AML-193 (cell line): ENCODE data around the gene MYOF.
A peak's percentile ranks its signal among the peaks of the same experiment; 100 is the strongest.
"Not testable (repeated sequence)": the region's sequence is repeated elsewhere in the genome, so short reads cannot be mapped to it uniquely, and the experiment has no call there.

Source experiments
- DNase-seq, 2 experiments: peaks; one replicate each; lab custom pipeline; 2025; lab: John Stamatoyannopoulos, UW

MYOF gene

DNA sequence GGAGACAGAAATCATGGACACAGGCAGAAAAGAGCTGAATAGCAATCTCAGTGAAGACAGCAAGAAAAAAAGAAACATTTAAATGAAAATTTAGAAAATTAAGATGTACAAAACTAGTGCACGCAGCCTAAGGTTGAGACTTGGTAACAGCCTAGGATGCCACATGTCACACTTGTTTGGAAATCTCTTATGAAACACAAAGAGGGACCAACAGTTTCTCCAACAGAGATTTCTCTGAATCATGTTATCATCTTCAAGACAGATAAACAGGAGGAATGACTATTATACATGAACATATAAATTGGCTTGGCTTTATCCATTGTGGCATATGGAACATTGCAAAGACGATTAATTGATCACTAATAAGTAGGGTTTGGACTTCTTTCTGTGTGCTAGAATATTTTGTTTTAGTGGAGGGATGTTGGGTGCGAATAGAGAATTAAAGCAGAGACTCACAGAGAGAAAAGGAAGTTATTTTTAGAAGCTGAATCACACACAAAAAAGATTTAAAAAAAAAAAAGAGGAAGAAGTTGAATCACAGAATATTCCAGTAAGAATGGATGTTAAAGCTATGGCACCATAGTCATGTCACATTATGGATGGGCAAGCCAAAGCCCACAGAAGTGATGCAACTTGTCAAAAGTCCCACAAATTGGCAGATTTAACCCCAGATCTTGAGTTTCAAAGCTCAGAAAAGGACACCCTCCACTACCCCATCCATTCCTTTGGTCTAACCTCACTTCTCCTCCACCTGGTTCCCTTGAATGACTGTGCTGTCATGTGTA lies 91.6 kb downstream of the MYOF start:
- peak in 1 of 2 experiments; percentile 9 for DNase-seq

DNA sequence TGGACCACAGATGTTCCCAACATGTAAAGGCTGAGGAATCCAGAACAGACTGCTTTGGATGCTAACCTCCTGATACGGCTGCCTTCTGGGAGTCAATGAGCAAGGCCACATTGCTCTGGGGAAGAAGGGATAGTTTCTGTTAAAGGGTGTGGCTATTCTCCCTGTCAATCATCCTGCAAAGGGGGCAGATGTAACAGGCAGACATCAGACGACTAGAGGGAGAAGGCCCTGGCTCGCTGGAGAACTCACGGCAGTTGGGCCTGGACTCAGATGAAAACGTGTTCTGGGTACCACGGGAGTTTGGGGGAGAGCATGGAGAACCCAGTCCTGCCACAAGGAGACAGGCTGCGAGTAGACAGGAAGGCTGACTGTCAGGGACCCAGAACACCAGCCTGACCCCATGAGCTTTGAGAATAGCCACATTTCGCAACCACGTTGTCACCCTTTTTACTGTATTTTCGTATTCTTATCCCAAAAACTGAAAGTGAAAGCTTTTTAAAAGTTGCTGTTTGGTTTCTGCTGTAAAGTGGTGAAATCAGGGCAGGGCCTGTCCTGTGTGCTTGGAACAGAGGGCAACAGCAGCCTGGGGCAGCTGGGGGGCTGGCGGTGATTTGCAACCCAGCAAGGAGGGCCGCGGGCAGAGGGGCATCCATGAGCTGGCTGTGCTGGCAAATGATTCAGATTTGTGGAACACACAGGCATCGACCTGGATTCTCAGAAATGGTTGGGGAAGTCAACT lies 95.3 kb downstream of the MYOF start:
- no peak for DNase-seq

DNA sequence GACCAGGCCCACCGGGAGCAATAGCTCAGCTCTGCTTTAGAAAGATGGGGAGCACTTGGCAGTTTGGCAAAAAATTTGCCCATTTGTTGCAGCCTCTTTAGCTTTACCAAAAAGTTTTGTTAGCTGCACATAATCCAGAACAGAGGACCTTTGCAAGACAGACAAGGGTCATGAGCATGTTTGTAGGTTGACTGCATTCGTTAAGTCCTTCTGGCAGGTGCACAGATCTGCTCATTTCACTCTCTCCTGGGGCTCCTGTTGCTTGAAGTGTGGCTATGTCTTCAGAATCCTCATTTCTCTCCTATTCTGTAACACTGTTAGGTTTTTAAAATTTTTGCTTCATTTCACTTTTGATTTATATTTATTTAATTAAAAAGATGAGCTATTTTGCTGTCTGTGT lies 96.8 kb downstream of the MYOF start:
- no peak for DNase-seq

DNA sequence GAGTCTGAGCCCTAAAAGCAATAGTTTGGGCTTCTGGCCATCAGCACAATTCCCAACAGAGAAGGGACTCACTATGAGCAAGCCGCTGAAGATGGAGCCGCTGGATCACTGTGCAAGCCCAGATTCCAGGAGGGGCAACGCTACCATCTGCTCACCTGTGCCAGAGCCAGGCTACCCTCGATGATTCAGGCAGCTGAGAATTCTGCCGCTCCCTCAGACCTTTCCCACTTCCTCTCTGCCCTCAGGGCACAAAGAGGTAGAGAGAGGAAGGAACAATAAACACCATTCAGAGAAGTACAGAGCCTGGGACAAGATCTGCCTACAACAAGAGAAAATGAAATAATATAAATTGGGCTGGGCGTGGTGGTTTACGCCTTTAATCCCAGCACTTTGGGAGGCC lies 98.1 kb downstream of the MYOF start:
- no peak for DNase-seq

DNA sequence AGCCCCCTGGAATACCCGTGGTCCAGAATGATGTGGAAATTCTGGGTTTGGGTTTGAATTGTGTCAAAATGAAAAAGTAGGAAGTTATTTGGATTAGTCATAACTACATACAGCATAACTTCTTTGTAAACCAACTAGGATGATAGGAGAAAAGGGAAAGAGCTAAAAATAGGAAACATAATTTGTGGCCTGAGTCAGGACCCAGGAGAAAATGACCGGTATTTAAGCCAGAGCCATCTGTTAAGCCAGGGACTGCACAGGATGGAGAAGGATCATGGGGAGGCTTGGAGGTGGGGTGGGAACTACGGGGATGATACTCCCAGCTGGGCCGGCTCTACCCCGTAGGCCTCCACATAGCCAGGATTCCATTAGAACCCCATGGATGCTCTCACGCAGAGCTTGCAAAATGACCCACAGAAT lies 98.6 kb downstream of the MYOF start:
- no peak for DNase-seq

DNA sequence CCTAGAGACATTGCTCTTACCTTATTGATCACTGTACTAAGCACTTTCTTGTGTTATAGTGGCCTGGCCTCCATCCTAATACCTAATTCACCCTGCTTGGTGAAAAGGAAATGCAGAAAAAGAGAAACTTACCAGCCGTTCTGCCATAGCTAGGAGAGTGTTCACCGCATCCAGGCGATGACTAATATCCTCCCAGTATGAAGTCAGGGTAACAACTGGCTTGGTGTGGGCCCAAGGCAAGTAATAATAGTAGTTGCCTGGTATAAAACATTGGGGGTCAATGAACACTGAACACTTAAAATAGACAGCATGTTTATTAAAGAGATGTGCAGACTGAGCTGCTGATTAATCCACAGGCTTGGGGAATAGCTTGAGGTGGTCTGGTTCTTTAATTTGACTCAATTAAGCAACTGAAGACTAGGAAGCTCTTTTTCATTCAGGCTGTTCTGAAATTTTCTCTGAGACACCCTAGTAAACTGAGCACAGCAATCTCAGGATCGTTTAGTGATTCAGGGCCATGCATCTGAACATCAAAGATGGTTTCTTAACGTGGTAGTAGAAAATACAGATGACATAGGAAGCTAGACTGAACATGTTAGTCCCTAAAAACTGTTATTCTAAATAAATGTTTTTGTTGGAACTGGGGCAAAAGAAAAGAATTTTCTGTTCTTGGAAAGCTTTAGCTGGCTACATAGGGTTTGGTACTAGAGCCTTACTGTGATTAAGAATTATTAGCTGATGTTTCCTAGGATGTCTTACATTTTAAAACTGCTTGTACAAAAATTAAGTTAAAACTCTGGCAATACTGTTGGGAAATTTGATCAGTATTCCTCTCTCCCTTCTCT lies 102.2 kb downstream of the MYOF start:
- DNase-seq: no peak

DNA sequence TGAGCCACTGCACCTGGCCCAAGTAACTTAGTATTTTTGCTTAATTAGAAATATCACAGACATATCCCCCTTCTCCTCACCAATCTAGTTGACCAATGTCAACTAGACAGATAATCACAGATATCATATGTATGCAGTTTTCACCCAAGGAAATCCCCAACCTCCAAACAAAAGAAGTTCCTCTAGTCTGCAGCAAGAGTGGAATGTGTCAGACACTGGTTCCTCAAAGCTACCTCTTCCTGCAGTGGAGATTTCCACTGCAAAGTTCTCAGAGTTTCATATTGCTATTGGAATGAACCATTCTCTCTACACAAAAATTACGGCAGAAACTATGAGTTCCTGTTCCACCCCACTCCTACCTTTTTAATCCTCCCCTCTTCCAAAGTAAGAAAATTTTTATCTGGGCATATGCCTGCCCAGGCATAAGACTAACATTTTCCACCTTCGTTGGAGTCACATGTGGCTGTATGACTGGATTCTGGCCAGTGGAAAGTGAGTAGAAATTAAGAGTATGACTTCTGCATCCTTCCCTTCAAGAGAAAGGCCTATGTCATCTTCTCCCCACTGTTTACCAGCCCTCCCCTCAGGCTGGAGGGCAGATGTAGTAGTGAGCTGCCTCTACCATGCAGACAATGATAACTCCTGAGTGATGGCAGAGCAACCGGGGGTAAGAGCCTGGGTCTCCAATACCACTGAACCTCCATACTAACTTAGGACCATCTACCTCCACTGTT lies 103.0 kb downstream of the MYOF start:
- no peak for DNase-seq

DNA sequence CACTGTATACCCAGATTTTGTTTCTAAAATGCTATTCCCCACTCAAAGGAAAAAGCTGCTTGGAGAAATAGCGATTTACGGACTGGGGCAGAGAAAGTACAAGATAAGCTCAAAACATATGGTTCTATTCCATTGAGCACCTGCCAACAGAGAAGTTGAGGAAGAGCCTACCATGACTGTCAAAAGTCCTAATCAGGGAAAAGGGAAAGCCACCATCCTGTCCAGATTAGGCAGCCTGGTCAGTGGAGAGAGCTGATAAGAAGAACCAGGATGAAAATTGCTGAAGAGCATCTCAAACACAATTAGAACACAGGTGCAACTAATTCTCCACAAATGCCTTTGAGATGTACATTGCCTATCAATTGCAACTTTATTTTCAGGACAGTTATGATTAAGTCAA lies 104.1 kb downstream of the MYOF start:
- DNase-seq: no peak

DNA sequence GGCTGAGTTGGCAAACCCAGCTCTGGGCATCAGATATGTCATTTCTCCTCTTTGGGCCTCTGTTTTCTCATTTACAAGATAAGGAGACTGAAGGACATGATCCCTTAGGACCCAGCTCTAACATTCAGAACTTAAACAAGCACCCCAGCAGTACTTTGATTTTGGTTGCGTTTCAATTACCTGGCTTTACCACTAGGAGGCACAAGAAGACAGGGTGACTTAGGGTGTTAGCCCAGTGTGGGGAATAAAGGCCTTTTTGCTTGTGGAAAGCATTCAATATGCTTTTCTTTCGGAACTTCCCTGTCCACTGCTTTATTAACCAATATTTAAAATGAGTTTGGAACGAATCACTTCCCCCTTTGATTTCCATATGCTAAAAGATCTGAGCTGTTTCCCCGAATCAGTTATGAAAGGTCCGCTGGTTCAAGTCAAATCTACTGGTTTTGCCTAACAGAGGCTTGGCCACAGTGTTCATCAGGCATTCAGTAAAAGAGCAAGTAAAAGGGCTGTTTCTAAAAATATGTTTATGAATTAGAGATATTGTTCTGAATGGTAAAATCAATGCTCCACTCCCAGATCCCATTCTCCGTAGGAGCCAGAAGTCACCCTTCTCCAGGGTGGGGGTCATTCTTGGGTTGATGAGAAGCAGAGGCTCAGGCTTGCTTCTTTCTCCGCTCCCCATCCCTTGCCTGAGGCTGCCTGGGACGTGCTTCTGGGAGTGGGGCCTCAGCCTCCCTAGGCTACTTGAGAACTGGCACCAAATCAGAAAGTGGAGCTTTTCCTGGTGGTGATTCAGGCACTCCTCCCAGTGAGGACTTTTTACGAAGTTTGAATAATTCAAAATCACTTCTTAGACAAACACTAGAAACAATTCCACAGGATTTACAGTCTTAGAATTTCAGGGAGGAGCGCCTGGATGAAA lies 105.5 kb downstream of the MYOF start:
- DNase-seq: peak; percentile 59 to 74

DNA sequence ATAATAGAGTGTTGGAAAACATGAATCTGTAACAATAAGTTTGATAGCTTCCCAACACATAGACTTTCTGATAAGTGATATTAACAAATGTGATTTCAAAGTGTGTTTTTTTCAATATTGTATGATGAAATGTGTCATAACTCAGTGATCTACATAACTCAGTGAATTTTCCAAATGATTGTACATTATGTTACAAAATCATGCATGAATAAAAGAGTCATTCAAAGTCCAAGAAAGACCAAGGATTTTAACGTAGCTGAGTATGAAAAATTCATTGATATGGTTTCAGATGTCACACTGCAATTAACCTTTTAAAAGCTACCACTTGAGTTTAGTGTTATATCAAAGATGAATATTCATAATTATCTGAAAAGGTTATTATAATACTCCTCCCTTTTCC lies 111.2 kb downstream of the MYOF start:
- no peak for DNase-seq

DNA sequence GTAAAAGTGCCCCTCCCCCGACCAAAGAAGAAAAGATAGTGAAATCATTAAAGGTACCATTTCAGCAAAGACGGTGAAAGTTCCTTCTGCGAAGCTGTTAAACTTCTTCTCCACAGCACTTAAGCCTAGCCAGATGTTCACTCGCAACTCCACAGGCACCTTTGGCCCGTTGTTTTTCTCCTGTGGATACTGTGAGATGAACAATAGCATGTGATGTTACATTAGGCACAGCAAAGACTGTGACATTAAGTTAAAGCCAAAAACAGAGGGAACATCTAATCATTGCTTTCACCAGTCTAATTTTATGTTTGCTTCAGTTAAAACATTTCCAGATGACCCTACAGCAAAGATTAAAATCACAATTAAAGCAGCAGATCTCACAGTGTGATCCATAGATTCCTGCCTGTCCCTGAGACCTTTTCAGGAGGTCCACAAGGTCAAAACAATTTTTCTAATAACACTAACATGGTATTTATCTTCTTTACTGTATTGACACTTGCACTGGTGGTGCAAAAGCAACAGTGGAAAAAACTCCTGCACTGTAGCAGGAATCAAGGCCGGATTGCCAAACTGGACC lies 112.5 kb downstream of the MYOF start:
- no peak for DNase-seq

DNA sequence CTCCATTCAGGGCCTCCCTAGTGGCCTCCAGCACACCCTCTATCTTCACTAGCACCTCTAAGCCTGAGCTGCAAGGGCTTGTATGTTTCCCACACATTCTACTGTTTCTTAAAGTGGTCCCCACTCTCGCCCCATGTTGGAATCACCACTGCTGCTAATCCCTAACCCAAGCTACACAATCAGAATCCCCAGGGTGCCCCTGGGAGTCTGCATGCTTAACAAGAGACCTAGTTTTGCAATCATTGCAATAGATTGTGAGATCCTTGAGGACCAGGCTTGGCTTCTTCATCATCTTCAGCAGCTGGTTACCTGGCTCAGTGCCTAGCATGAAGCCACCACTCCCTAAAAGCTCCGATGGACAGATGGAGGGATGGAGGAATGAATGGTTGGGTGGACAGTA lies 113.9 kb downstream of the MYOF start:
- no peak for DNase-seq

DNA sequence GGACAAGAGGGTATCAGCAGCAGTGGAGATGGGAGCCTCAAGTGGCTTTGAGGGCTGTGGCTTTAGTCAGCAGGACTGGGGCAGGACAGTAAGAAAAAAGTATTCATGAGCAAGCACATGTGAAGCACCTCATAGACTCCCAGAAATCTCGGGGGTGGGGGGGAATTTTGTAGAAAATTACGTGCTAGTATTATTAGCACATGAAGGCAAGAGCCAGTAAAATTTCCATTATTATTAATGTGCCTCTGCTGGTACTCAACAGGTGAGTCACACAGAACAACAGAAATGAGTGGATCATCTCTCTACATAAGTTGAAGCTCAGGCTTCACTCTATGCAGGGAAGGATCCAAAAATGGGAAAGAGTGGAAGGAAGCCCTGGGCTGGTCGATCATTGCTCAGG lies 114.5 kb downstream of the MYOF start:
- no peak for DNase-seq

DNA sequence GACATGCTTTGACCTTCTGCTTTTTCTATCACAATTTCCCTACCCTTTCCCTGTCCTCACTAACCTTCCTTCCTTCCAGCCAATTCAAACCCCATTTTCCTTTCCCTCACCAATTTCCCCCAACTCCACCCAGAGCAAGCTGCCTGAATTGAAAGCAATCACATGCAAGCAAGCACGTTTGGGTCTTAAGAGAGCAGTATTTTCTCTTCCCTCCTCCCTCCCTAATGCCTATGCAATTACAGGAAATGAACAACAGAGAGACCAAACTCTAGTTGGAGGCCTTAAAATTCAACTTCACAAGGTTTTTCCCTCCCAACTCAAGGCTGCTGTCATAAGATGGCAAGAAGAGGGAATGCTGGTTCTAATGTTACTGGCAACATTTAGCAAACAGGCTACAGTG lies 117.2 kb downstream of the MYOF start:
- DNase-seq: no peak

DNA sequence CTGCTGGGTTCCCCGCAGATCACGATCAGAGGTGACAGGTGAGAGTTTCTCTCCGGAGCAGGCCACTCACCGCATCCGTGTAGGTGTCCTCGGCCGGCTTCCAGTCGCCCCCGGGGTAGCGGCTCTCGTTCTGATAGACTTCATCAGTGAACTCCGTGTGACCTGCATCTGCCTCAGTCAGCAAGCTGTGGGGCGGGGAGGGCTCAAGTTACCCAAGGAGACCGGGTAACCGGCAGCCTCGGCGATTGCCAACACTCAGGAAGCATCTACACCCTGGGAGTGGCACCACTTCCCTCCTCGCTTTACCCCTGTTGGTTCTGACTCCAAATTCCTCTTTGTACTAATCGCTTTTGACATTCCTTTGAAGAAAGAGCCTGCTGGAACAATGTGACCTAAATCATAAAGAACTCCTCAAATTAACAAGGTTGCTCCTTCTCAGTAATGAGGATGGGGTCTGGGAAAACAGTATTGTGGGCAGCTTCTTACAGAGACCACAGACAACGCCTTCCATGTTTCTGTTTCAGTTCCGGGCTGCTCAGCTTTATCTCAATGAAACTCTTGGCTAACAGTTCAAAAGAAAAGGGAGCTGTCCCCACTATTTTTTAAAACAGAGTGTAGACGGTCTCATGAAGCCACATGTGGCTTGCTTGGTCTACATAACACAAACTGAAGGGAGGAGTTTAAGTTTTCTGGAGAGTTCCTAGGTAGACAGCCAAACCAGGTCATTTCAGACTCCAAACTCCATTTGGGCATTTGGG lies 118.1 kb downstream of the MYOF start:
- no peak for DNase-seq

DNA sequence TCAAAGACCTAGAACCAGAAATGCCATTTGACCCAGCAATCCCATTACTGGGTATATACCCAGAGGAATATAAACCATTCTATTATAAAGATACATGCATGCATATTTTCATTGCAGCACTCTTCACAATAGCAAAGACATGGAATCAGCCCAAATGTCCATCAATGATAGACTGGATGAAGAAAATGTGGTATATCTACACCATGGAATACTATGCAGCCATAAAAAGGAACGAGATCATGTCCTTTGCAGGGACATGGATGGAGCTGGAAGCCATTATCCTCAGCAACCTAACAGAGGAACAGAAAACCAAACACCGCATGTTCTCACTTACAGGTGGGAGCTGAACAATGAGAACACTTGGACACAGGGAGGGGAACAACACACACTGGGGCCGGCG lies 123.7 kb downstream of the MYOF start:
- DNase-seq: not testable (repeated sequence)

DNA sequence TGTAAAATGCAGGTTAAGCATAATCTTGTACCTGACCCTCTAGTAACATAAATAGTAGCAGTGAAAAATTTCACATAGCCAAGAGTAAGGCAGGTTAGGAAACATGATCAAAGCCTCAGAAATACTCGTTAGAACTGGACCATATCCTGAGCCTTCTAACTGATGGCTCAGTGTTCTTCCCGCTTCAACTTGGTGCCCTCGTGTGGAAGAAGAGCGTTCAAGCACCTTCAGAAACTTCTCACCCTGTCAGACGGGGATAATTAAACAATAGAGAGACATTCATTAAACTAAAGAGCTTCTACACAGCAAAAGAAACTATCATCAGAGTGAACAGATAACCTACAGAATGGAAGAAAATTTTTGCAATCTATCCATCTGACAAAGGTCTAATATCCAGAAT lies 124.5 kb downstream of the MYOF start:
- peak; percentile 22 to 44 for DNase-seq

DNA sequence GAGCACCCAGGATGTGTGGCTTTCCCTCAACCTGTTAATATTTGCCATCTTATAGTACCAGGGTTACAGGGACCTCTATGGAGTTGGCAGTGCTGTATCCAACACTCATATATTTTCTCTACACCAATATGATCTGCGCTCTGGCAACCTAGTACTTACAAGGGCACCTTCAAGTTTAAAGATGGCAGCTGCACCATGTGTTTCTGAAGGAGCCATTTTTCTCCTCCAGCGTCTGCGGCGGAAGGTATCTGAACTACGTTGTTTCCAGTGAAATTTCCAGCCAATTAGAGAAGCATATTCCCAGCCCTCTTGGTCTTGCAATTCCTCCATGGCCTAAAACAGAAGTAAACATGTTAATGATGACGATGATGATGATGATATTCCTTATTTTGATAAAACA lies 125.6 kb downstream of the MYOF start:
- no peak for DNase-seq

DNA sequence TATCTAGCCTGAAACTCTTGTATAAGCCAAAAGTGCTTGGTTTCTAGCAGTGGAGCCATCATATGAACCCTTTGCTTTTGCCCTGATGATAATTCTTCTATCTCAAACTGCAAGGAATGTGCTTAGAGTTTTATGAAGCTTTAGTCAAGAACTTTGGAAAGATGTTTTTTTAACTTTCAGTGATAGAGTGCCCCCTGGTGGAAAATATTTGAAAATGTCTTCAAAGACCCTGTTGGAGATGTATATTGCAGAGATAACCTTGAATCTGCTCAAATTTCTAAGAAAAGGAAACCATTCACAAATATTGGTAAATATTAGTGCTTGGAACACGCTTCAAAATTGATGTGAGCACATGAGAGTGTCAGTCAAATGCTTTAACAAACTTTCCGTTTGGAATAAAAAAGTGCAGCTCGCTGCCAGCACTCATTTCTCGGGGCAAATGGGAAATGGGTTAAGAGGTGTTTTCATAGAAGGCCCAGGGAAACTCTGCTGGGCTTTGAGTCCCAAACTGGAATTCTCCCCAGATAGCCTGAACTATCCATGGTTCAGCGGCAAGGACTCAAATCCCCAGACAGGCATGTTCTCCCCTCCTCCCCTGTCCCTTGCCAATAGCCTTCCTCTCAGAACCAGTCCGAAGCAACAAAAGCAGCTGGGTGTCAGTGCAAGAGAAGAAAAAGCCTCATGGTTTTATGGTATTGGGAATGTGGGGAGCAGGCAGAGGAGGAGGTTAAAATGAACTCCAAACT lies 129.3 kb downstream of the MYOF start:
- peak; percentile 29 to 54 for DNase-seq
